GM12878 (cell line): ENCODE data around the gene TAX1BP1. TPM values are rescaled to one million over a fixed set of nuclear protein-coding genes. Genes with fewer than 3 reads are reported as not detected.

Experiments used
- ATAC-seq: fragments of 200-7000 bp; cut with Tn5 transposase; 3 replicates; pipeline ENCODE4 v1.9.1; 2020; ENCODE audit warnings: mild to moderate bottlenecking, moderate library complexity
- BruUV-seq: library from RNA; stranded (reverse); fragments of 400-500 nt; replicated peaks from 2 replicates; lab custom pipeline; 2021; lab: Mats Ljungman, UMichigan
- CTCF ChIA-PET: fragments of 300-600 bp; sonication (Branson Sonifier 250); formaldehyde crosslinking; extraction: SDS; loops from one replicate; lab custom pipeline; 2021; ENCODE audit warnings: inconsistent platforms; lab: Yijun Ruan, JAX
- POLR2A ChIA-PET: fragments of 350-600 bp; formaldehyde crosslinking; extraction: SDS; loops from one replicate; lab custom pipeline; 2021; ENCODE audit warnings: inconsistent platforms; lab: Charles Lee
- RAD21 ChIA-PET: fragments of 300-600 bp; sonication (Branson Sonifier 250); formaldehyde crosslinking; loops from one replicate; lab custom pipeline; 2023; ENCODE audit warnings: antibody characterized with exemption; ENCODE audit not compliant: unreplicated experiment; lab: Charles Lee
- SMC1A ChIA-PET: fragments of 300-600 bp; sonication (Branson Sonifier 250); formaldehyde crosslinking; loops from one replicate; lab custom pipeline; 2023; ENCODE audit not compliant: unreplicated experiment, uncharacterized antibody; lab: Charles Lee
- DNase-seq: peaks from one replicate; pipeline ENCODE4 v3.0.0-alpha.2; 2011; ENCODE audit warnings: low read depth, low spot score
- FAIRE-seq: peaks from 3 replicates; lab custom pipeline; 2011; peaks lifted over from hg19 to GRCh38; lab: Jason Lieb, UNC
- H2AFZ ChIP-seq: 2 replicates; pipeline ENCODE4 v1.6.0; 2011; ENCODE audit warnings: low read depth, low read length, control low read depth; ENCODE audit not compliant: control insufficient read depth
- H3K27ac ChIP-seq: 2 replicates; pipeline ENCODE4 v1.5.1; 2011; ENCODE audit warnings: control low read depth; ENCODE audit not compliant: control insufficient read depth, insufficient read depth
- H3K27me3 ChIP-seq, 2 experiments: replicated peaks in 1 of 2; 2 replicates each; pipeline versions ENCODE4 v1.6.0 to v1.6.1; 2011; ENCODE audit warnings: low read length in 1 of 2; ENCODE audit not compliant: control insufficient read depth in 2 of 2, insufficient read depth in 2 of 2
- H3K36me3 ChIP-seq, 2 experiments: 2 replicates each; pipeline ENCODE4 v1.5.1; 2011; ENCODE audit warnings: low read length in 1 of 2; ENCODE audit not compliant: control insufficient read depth in 2 of 2, insufficient read depth in 2 of 2
- H3K4me1 ChIP-seq: 2 replicates; pipeline ENCODE4 v1.6.1; 2011; ENCODE audit warnings: mild to moderate bottlenecking, low read length, moderate library complexity, mixed read lengths; ENCODE audit not compliant: control insufficient read depth, insufficient read depth
- H3K4me2 ChIP-seq: 2 replicates; pipeline ENCODE4 v1.6.0; 2011; ENCODE audit warnings: control low read depth; ENCODE audit not compliant: control insufficient read depth, insufficient read depth
- H3K4me3 ChIP-seq: fragments of 200-600 bp; sonication (generic); 2 replicates; pipeline ENCODE4 v1.5.1; 2016
- H3K79me2 ChIP-seq: 2 replicates; pipeline ENCODE4 v1.6.0; 2011; ENCODE audit warnings: low read length; ENCODE audit not compliant: control insufficient read depth, insufficient read depth
- H3K9ac ChIP-seq: 2 replicates; pipeline ENCODE4 v1.8.0; 2011; ENCODE audit warnings: low read length, control low read depth, mixed read lengths; ENCODE audit not compliant: control insufficient read depth, insufficient read depth
- H3K9me3 ChIP-seq: replicated peaks from 3 replicates; pipeline ENCODE4 v1.5.1; 2011; ENCODE audit warnings: mild to moderate bottlenecking, low read length; ENCODE audit not compliant: control insufficient read depth, insufficient read depth
- H4K20me1 ChIP-seq: 2 replicates; pipeline ENCODE4 v1.6.0; 2011; ENCODE audit not compliant: control insufficient read depth, insufficient read depth
- E2F4 ChIP-seq: IDR thresholded peaks from 2 replicates; pipeline ENCODE4 v1.6.1; 2012; ENCODE audit warnings: low read depth, low read length, improper control_type of control experiment
- LARP7 ChIP-seq: fragments of 450-650 bp; IDR thresholded peaks from 2 replicates; pipeline ENCODE4 v1.6.1; 2017; ENCODE audit warnings: mild to moderate bottlenecking
- MXI1 ChIP-seq: fragments of 150-350 bp; IDR thresholded peaks from 2 replicates; pipeline ENCODE4 v1.6.1; 2011; ENCODE audit warnings: low read depth, mild to moderate bottlenecking, inconsistent platforms, low read length, improper control_type of control experiment
- NFIC ChIP-seq: IDR thresholded peaks from 2 replicates; pipeline ENCODE4 v1.6.1; 2012; ENCODE audit warnings: low read depth, mild to moderate bottlenecking, inconsistent platforms, low read length, moderate library complexity
- NR2C2 ChIP-seq: IDR thresholded peaks from 2 replicates; pipeline ENCODE4 v1.6.1; 2011; ENCODE audit warnings: borderline replicate concordance, low read depth; ENCODE audit not compliant: control insufficient read depth, insufficient read length
- PML ChIP-seq: IDR thresholded peaks from 2 replicates; pipeline ENCODE4 v1.6.1; 2012; ENCODE audit warnings: low read length, inconsistent platforms
- POLR2A ChIP-seq: IDR thresholded peaks from 2 replicates; pipeline ENCODE4 v1.6.1; 2011; ENCODE audit warnings: low read depth, mild to moderate bottlenecking, low read length
- RFX5 ChIP-seq: IDR thresholded peaks from 2 replicates; pipeline ENCODE4 v1.6.1; 2011; ENCODE audit warnings: low read depth, low read length, improper control_type of control experiment
- SIN3A ChIP-seq: IDR thresholded peaks from 2 replicates; pipeline ENCODE4 v1.6.1; 2012; ENCODE audit warnings: low read depth, low read length, improper control_type of control experiment
- SIX5 ChIP-seq: IDR thresholded peaks from 2 replicates; pipeline ENCODE4 v1.6.1; 2011; ENCODE audit warnings: mild to moderate bottlenecking, low read depth, low read length, moderate library complexity; ENCODE audit not compliant: severe bottlenecking
- SMARCA5 ChIP-seq: fragments of 450-650 bp; IDR thresholded peaks from 2 replicates; pipeline ENCODE4 v1.6.1; 2017; ENCODE audit warnings: mild to moderate bottlenecking
- SREBF2 ChIP-seq: IDR thresholded peaks from 2 replicates; pipeline ENCODE4 v1.6.1; 2012; ENCODE audit warnings: mild to moderate bottlenecking, low read length
- STAT1 ChIP-seq: fragments of 450-650 bp; conservative IDR thresholded peaks from 2 replicates; pipeline ENCODE4 v1.6.1; 2014; ENCODE audit warnings: antibody characterized with exemption, mild to moderate bottlenecking
- TBL1XR1 ChIP-seq: IDR thresholded peaks from 2 replicates; pipeline ENCODE4 v1.6.1; 2012; ENCODE audit warnings: low read depth, low read length, improper control_type of control experiment
- ZZZ3 ChIP-seq: IDR thresholded peaks from 2 replicates; pipeline ENCODE4 v1.6.1; 2011; ENCODE audit warnings: low read depth; ENCODE audit not compliant: control insufficient read depth, insufficient read length
- WGBS: methylation state at CpG from one replicate; pipeline ENCODE4 v1.1.6; 2016; ENCODE audit warnings: low lambda C conversion rate; ENCODE audit not compliant: insufficient replicate concordance, insufficient coverage; ENCODE audit errors: missing lambda C conversion rate; 5-methylcytosine and 5-hydroxymethylcytosine counted together
- in situ Hi-C: fragments of 300-500 bp; cut with MboI; formaldehyde crosslinking; loops from 9 replicates; pipeline ENCODE4 v1.14.3; 2018; ENCODE audit warnings: mixed read lengths
- intact Hi-C: fragments of 100-400 bp; cut with micrococcal nuclease; formaldehyde crosslinking; loops from one replicate; pipeline ENCODE4 v1.14.2; 2022; ENCODE audit not compliant: unreplicated experiment
- polyA plus RNA-seq, 11 experiments: library from polyadenylated mRNA; depleted of rRNA in 4 of 11; unstranded in 6 of 11; stranded (reverse) in 5 of 11; fragments of >200 nt; fragmentation: Nextera tagmentation in 4 of 11; fragmentation: Illumina TruSeq in 1 of 11; extraction: Ambion mirVana in 4 of 11; extraction: Trizol in 1 of 11; gene quantifications; 1 replicate in 1 of 11; 2 replicates in 10 of 11; pipeline versions ENCODE4 v1.2.1 to v1.2.3, GENCODE V29; 2011 to 2016; ENCODE audit warnings: inconsistent platforms in 2 of 11, missing spikeins in 2 of 11, low read depth in 1 of 11
- total RNA-seq, 4 experiments: library from RNA; depleted of rRNA in 3 of 4; stranded (reverse); fragments of >200 nt in 3 of 4; fragmentation: Illumina TruSeq in 1 of 4; extraction: Trizol in 1 of 4; gene quantifications; 2 replicates each; pipeline versions ENCODE4 v1.2.1 to v1.2.3, GENCODE V29; 2013 to 2021
- TF ChIP-seq, protein P1 (sequence below): IDR thresholded peaks from 2 replicates; pipeline ENCODE4 v1.6.1; 2012; ENCODE audit warnings: low read length, inconsistent platforms

The TAX1BP1 gene
- total and polyA plus RNA-seq, 10 of the 15 experiments (the other 5 are each of a cell fraction or from before 2014, with no cell fraction given): 30.8 to 105 (median 52.0) TPM

DNA sequence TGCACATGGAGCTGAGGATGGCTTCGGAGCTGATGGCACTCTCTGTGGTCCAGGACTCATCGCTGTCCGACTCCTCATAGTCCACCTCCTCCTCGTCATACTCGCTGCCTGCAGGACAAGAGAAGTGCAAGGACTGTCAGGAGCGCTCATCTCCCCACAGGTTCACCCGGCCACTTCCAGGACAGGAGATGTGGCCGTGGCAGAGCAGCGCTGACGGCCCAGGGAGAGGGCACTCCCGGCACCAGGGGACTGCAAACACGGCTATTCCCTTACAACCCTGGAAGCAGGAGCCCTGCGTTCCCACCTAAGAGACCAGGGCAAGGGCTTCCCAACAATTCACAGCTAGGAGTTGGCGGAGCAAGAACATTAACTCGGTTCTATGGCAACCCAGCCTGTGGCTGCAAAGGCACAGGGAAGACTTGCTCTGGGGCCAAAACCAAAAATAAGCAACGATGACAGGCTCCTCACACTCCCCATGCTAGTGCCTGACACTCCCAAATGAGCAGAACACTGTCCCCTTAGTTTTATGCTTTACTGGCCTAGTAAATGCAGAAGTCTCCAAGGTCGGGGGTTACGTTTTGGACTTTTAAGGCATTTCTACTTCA, 100.9 kb downstream of the TAX1BP1 start:
- Histone ChIP-seq H3K27ac (no peak overlapping the region), H3K4me1 (no peaks in the 10 kb centered on the region), H3K36me3 (no peaks in the 10 kb centered on the region), H3K9ac (no peak overlapping the region), H3K27me3 (no peaks in the 10 kb centered on the region), H2AFZ (no peak overlapping the region), H3K79me2 (no peaks in the 10 kb centered on the region), H3K4me2 (no peak overlapping the region), H4K20me1 (no peaks in the 10 kb centered on the region), H3K4me3 (no peak overlapping the region), H3K9me3 (no peaks in the 10 kb centered on the region)
- intact Hi-C loops (loop anchor here (5.0 kb wide), 1 partner anchor 81 kb away; no protein-coding TSS in a partner anchor), in situ Hi-C loops (no loop called here)
- FAIRE-seq (no peak), ATAC-seq (no peak), DNase-seq (no peak)
- ChIA-PET CTCF (interaction anchor here (1.0 kb wide), 1 partner anchor 11 kb away, joined by 3 read pairs; no protein-coding TSS in a partner anchor), SMC1A (no interaction called here), RAD21 (no interaction called here), POLR2A (no interaction called here)
- WGBS: 63% methylated on average over 18 of the region's 18 CpGs
- BruUV-seq: no TSS peak
- no peak for TF ChIP-seq SREBF2
- no peak for TF ChIP-seq RFX5
- no peak for TF ChIP-seq SMARCA5
- TF ChIP-seq TBL1XR1: no peak
- no peak for TF ChIP-seq STAT1
- TF ChIP-seq MXI1: no peak
- no peak for TF ChIP-seq NR2C2
- no peak for TF ChIP-seq SIN3A
- TF ChIP-seq POLR2A: no peak
- TF ChIP-seq PML: no peak
- TF ChIP-seq E2F4: no peak
- TF ChIP-seq ZZZ3: no peak
- no peak for TF ChIP-seq NFIC
- TF ChIP-seq SIX5: no peak
- TF ChIP-seq LARP7: no peak
- TF ChIP-seq, protein P1, sequence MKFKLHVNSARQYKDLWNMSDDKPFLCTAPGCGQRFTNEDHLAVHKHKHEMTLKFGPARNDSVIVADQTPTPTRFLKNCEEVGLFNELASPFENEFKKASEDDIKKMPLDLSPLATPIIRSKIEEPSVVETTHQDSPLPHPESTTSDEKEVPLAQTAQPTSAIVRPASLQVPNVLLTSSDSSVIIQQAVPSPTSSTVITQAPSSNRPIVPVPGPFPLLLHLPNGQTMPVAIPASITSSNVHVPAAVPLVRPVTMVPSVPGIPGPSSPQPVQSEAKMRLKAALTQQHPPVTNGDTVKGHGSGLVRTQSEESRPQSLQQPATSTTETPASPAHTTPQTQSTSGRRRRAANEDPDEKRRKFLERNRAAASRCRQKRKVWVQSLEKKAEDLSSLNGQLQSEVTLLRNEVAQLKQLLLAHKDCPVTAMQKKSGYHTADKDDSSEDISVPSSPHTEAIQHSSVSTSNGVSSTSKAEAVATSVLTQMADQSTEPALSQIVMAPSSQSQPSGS: no peak
